HepG2 (cell line): ENCODE data around the gene RASD1.

Experiments
- ADNP ChIP-seq: sonication (generic); formaldehyde crosslinking; IDR thresholded peaks from 2 replicates; pipeline ENCODE4 v1.4.0; 2020; ENCODE audit warnings: missing genetic modification reagents
- FOXP1 ChIP-seq, 2 experiments: fragments of 450-650 bp in 1 of 2; IDR thresholded peaks; 2 replicates each; pipeline ENCODE4 v1.6.1; 2017 to 2018; ENCODE audit warnings: antibody characterized with exemption in 1 of 2
- MXI1 ChIP-seq: IDR thresholded peaks from 3 replicates; pipeline ENCODE4 v1.6.1; 2012; ENCODE audit warnings: low read depth, low read length, inconsistent platforms, borderline replicate concordance
- POLR2A ChIP-seq, 2 experiments: IDR thresholded peaks; 2 replicates each; pipeline ENCODE4 v1.6.1; 2011; ENCODE audit warnings: low read depth in 2 of 2, low read length in 2 of 2, mild to moderate bottlenecking in 1 of 2, moderate library complexity in 1 of 2; ENCODE audit not compliant: insufficient read depth in 1 of 2
- SMARCC2 ChIP-seq: fragments of 450-650 bp; IDR thresholded peaks from 2 replicates; pipeline ENCODE4 v1.6.1; 2017; ENCODE audit warnings: antibody characterized with exemption, mild to moderate bottlenecking
- ZNF777 ChIP-seq: sonication (generic); formaldehyde crosslinking; IDR thresholded peaks from 2 replicates; pipeline ENCODE4 v1.4.0; 2020; ENCODE audit warnings: missing genetic modification reagents
- TF ChIP-seq, protein P1 (sequence below): sonication (generic); formaldehyde crosslinking; IDR thresholded peaks from 2 replicates; pipeline ENCODE4 v1.4.0; 2020; ENCODE audit warnings: missing genetic modification reagents
- TF ChIP-seq, protein P2 (sequence below): sonication (generic); formaldehyde crosslinking; IDR thresholded peaks from 2 replicates; pipeline ENCODE4 v1.5.0; 2020; ENCODE audit warnings: mild to moderate bottlenecking, missing genetic modification reagents, moderate library complexity
- TF ChIP-seq, protein P3 (sequence below): sonication (generic); formaldehyde crosslinking; IDR thresholded peaks from 2 replicates; pipeline ENCODE4 v1.9.0; 2021; ENCODE audit warnings: missing genetic modification reagents, mild to moderate bottlenecking, borderline replicate concordance
- TF ChIP-seq, protein P4 (sequence below): sonication (generic); formaldehyde crosslinking; IDR thresholded peaks from 2 replicates; pipeline ENCODE4 v1.4.0; 2020; ENCODE audit warnings: missing genetic modification reagents

DNA sequence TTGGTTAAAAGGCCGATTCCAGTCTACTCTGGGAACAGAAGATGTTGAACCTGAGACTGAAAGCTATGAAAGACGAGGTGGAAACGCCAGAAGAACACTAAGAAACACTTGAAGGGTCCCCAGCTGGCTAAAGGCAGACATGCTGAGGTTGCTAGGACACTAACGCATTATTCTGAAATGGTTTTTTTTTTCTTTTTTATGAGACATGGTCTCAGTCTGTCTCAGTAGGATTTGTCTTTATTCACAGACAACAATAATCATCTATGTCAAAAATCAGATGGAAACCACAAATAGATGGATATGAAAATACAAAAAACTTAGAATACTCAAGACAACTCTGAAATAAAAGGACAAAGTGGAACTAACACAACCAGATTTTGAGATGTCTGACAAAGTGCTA is 35.0 kb upstream of the RASD1 start:
- TF ChIP-seq MXI1 (no peak), ADNP (no peak), ZNF777 (CRISPR knock-in tag) (no peak), POLR2A (IDR thresholded peaks at IDR 0.05; ENCODE audit: insufficient read depth in 1 of 2, low read depth in 2 of 2, low read length in 2 of 2) (no peak), SMARCC2 (no peak), FOXP1 (IDR thresholded peaks at IDR 0.05) (no peak), FOXP1 (CRISPR knock-in tag; IDR thresholded peaks at IDR 0.05) (no peak)
- TF ChIP-seq, protein P1, sequence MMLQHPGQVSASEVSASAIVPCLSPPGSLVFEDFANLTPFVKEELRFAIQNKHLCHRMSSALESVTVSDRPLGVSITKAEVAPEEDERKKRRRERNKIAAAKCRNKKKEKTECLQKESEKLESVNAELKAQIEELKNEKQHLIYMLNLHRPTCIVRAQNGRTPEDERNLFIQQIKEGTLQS (CRISPR knock-in tag) = no peak
- TF ChIP-seq, protein P2, sequence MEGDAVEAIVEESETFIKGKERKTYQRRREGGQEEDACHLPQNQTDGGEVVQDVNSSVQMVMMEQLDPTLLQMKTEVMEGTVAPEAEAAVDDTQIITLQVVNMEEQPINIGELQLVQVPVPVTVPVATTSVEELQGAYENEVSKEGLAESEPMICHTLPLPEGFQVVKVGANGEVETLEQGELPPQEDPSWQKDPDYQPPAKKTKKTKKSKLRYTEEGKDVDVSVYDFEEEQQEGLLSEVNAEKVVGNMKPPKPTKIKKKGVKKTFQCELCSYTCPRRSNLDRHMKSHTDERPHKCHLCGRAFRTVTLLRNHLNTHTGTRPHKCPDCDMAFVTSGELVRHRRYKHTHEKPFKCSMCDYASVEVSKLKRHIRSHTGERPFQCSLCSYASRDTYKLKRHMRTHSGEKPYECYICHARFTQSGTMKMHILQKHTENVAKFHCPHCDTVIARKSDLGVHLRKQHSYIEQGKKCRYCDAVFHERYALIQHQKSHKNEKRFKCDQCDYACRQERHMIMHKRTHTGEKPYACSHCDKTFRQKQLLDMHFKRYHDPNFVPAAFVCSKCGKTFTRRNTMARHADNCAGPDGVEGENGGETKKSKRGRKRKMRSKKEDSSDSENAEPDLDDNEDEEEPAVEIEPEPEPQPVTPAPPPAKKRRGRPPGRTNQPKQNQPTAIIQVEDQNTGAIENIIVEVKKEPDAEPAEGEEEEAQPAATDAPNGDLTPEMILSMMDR (CRISPR knock-in tag) = no peak
- TF ChIP-seq, protein P3, sequence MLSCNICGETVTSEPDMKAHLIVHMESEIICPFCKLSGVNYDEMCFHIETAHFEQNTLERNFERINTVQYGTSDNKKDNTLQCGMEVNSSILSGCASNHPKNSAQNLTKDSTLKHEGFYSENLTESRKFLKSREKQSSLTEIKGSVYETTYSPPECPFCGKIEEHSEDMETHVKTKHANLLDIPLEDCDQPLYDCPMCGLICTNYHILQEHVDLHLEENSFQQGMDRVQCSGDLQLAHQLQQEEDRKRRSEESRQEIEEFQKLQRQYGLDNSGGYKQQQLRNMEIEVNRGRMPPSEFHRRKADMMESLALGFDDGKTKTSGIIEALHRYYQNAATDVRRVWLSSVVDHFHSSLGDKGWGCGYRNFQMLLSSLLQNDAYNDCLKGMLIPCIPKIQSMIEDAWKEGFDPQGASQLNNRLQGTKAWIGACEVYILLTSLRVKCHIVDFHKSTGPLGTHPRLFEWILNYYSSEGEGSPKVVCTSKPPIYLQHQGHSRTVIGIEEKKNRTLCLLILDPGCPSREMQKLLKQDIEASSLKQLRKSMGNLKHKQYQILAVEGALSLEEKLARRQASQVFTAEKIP (CRISPR knock-in tag) = no peak
- TF ChIP-seq, protein P4, sequence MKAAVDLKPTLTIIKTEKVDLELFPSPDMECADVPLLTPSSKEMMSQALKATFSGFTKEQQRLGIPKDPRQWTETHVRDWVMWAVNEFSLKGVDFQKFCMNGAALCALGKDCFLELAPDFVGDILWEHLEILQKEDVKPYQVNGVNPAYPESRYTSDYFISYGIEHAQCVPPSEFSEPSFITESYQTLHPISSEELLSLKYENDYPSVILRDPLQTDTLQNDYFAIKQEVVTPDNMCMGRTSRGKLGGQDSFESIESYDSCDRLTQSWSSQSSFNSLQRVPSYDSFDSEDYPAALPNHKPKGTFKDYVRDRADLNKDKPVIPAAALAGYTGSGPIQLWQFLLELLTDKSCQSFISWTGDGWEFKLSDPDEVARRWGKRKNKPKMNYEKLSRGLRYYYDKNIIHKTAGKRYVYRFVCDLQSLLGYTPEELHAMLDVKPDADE (CRISPR knock-in tag) = no peak
